ENCODE measurements around the gene CYTL1. TPM values are rescaled to one million over a fixed set of nuclear protein-coding genes. Genes with fewer than 3 reads are reported as not detected.

CYTL1 gene
- total and polyA plus RNA-seq, 2 of the 13 experiments (the other 11 are each of a cell fraction or from before 2014, with no cell fraction given) = not detected

DNA sequence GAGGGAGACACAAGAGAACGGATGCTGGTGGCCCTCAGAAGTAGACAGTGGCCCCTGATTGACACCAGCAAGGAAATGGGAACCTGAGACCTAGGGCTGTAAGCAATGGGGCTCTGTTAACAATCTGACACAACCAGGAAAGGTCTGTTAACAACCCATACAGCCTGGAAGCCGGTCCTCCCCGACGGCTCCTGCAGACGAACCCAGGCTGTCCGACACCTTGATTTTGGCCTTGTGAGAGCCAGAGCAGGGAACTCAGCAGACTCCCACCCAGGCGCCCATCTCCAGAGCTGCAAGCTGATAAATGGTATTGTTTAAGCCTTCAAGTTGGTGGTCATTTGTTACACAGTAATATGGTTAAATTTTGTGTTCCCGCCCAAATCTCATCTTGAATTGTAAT, 10.2 kb upstream of the CYTL1 start:
- Histone ChIP-seq H3K4me3 (replicated peaks in 1 of 3; ENCODE audit: insufficient read depth in 1 of 3, low read depth in 2 of 3, low read length in 3 of 3) (no peak overlapping the region), H3K36me3 (replicated peaks in 1 of 2; ENCODE audit: control insufficient read depth in 1 of 2, insufficient read depth in 2 of 2, low read length in 2 of 2) (no peaks in the 10 kb centered on the region), H3K79me2 (ENCODE audit: insufficient read depth, low read length) (no peaks in the 10 kb centered on the region), H3K4me2 (ENCODE audit: low read depth, low read length) (no peak overlapping the region), H3K9me3 (ENCODE audit: low read length) (no peaks in the 10 kb centered on the region), H3K27me3 (ENCODE audit: control insufficient read depth in 1 of 2, insufficient read depth in 2 of 2, low read length in 2 of 2) (peaks cover 0 to 27% of the 10 kb centered on the region in 2 experiments; a peak in 3 of 5 replicates), H3K4me1 (ENCODE audit: insufficient read depth, low read length) (no peaks in the 10 kb centered on the region), H2AFZ (ENCODE audit: low read length) (no peak overlapping the region), H4K20me1 (ENCODE audit: insufficient read depth, low read length) (no peaks in the 10 kb centered on the region), H3K9ac (ENCODE audit: insufficient read depth, low read depth, low read length) (no peak overlapping the region), H3K27ac (ENCODE audit: extremely low read length, insufficient read depth, low read length) (no peak overlapping the region)
- no peak for FAIRE-seq
- ChIA-PET CTCF (ENCODE audit: low intra/inter-chr PET ratio, low total read pairs) (no interaction called here), POLR2A (no interaction called here)
- intact Hi-C loops (cut with micrococcal nuclease; ENCODE audit: unreplicated experiment) = no loop called here
- ATAC-seq = no peak
- TF ChIP-seq ARNTL (CRISPR knock-in tag; IDR thresholded peaks at IDR 0.05) = no peak
- TF ChIP-seq, protein P1, sequence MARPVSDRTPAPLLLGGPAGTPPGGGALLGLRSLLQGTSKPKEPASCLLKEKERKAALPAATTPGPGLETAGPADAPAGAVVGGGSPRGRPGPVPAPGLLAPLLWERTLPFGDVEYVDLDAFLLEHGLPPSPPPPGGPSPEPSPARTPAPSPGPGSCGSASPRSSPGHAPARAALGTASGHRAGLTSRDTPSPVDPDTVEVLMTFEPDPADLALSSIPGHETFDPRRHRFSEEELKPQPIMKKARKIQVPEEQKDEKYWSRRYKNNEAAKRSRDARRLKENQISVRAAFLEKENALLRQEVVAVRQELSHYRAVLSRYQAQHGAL (CRISPR knock-in tag; IDR thresholded peaks at IDR 0.05; ENCODE audit: not compliant biosample characterization) = no peak
- DNase-seq (ENCODE audit: low spot score) = no peak
- WGBS (ENCODE audit: low lambda C conversion rate) = 30% methylated on average over 8 of the region's 8 CpGs
- in situ Hi-C loops (cut with HindIII; ENCODE audit: extremely low pct_ligation_motif_present, low pct_unique_long_range_greater_than_20kb) = no loop called here
- no TSS peak for BruUV-seq (replicated peaks)

DNA sequence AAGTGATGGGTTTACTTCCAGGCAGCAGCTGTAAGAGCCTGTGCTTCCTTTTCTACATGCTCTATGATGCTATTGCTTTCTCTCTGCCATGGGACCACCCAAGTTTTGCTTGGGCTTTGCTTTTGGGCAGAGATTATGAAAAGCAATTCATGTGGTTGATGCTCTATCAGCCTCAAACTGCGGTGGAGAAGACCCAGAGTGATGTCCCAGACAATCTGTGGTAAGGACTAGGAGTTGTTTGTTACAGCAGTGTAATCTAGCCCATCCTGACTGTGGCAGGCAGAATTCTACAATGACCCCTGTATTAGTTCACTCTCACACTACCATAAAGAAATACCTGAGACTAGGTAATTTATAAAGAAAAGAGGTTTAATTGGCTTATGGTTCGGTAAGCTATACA, 9.2 kb upstream of the CYTL1 start:
- no TSS peak for BruUV-seq (replicated peaks)
- TF ChIP-seq CREB1 (IDR thresholded peaks at IDR 0.05) = 0 out of 2 replicates have a peak, but pooled peaks have one; percentile 11
- no peak for TF ChIP-seq CREB1 (CRISPR knock-in tag; IDR thresholded peaks at IDR 0.05)
- TF ChIP-seq, protein P2, sequence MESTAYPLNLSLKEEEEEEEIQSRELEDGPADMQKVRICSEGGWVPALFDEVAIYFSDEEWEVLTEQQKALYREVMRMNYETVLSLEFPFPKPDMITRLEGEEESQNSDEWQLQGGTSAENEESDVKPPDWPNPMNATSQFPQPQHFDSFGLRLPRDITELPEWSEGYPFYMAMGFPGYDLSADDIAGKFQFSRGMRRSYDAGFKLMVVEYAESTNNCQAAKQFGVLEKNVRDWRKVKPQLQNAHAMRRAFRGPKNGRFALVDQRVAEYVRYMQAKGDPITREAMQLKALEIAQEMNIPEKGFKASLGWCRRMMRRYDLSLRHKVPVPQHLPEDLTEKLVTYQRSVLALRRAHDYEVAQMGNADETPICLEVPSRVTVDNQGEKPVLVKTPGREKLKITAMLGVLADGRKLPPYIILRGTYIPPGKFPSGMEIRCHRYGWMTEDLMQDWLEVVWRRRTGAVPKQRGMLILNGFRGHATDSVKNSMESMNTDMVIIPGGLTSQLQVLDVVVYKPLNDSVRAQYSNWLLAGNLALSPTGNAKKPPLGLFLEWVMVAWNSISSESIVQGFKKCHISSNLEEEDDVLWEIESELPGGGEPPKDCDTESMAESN (CRISPR knock-in tag; conservative IDR thresholded peaks at IDR 0.05) = no peak
- no peak for TF ChIP-seq KMT2B (CRISPR knock-in tag; IDR thresholded peaks at IDR 0.05)
- intact Hi-C loops (cut with micrococcal nuclease; ENCODE audit: unreplicated experiment) = no loop called here
- H3K27ac ChIP-seq (ENCODE audit: extremely low read length, insufficient read depth, low read length) = no peak overlapping the region
- FAIRE-seq (no peak), DNase-seq (ENCODE audit: low spot score) (no peak), ATAC-seq (no peak)
- H3K4me2 ChIP-seq (ENCODE audit: low read depth, low read length) = no peak overlapping the region
- H3K79me2 ChIP-seq (ENCODE audit: insufficient read depth, low read length) = no peaks in the 10 kb centered on the region
- in situ Hi-C loops (cut with HindIII; ENCODE audit: extremely low pct_ligation_motif_present, low pct_unique_long_range_greater_than_20kb) = no loop called here
- WGBS (ENCODE audit: low lambda C conversion rate) = 0% methylated on average over 2 of the region's 2 CpGs
- no peak overlapping the region for H2AFZ ChIP-seq (ENCODE audit: low read length)
- ChIA-PET CTCF (ENCODE audit: low intra/inter-chr PET ratio, low total read pairs) (no interaction called here), POLR2A (no interaction called here)
- no peaks in the 10 kb centered on the region for H3K36me3 ChIP-seq (replicated peaks in 1 of 2; ENCODE audit: control insufficient read depth in 1 of 2, insufficient read depth in 2 of 2, low read length in 2 of 2)
- H3K27me3 ChIP-seq (ENCODE audit: control insufficient read depth in 1 of 2, insufficient read depth in 2 of 2, low read length in 2 of 2) = peaks cover 0 to 26% of the 10 kb centered on the region in 2 experiments; a peak in 3 of 5 replicates
- H4K20me1 ChIP-seq (ENCODE audit: insufficient read depth, low read length) = no peaks in the 10 kb centered on the region
- H3K4me1 ChIP-seq (ENCODE audit: insufficient read depth, low read length) = no peaks in the 10 kb centered on the region
- H3K4me3 ChIP-seq (replicated peaks in 1 of 3; ENCODE audit: insufficient read depth in 1 of 3, low read depth in 2 of 3, low read length in 3 of 3) = no peak overlapping the region
- no peaks in the 10 kb centered on the region for H3K9me3 ChIP-seq (ENCODE audit: low read length)
- H3K9ac ChIP-seq (ENCODE audit: insufficient read depth, low read depth, low read length) = no peak overlapping the region
